NAMALWA (cell line): ENCODE results near the gene SEMA4D.

Experiments
- DNase-seq: peaks from one replicate; pipeline ENCODE4 v3.0.0-alpha.2; 2015; ENCODE audit warnings: low spot score

The SEMA4D gene

DNA sequence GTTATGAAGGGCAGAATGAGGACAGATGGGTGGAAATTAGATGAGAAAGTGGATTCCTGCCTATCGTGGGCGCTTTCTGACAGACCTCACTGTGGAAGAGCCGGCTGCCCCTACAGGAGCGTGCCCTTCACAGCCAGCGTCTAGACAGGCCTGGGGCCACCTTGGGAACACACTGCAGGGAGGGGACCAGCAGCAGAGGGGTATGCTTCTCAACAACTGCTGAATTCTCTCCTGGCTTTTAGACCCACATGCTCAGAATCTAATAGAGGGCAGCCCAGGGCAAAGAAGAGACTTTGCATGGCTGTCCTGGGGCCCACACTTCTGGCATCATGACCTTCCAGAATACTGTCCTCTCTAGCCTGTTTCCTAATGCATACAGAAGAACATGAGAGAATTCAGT lies 2.1 kb upstream of the SEMA4D start:
- DNase-seq: no peak

DNA sequence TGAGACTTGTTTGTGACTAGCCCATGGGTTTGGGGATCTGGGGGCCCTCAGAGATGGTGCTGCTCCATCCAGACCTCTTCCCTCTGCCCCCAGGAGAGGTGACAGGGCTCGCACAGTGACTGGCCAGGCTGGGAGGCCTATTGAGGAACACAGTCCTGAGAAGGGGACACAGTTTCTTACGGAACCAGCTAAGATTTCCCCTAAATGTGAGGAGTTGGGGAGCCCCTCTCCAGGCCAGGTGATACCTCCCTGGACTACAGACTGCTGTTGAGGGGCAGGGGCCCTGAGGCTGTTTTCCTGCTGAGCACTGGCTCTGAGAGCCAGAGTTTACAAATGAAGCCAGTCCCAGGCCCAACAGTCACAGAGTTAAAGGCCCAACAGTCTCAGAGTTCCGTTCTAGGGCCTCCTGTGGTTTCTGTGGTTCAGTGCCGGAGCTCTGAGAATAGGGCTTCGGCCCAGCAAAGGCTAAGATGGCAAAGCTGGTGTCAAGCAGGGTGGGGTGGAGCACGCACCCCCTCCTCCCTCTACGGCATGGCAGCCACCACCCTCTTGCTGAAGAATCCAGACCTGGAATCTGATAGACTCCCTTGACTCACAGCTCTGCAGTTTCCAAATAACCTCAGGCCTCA lies 1.1 kb upstream of the SEMA4D start:
- DNase-seq: peak; percentile 59

DNA sequence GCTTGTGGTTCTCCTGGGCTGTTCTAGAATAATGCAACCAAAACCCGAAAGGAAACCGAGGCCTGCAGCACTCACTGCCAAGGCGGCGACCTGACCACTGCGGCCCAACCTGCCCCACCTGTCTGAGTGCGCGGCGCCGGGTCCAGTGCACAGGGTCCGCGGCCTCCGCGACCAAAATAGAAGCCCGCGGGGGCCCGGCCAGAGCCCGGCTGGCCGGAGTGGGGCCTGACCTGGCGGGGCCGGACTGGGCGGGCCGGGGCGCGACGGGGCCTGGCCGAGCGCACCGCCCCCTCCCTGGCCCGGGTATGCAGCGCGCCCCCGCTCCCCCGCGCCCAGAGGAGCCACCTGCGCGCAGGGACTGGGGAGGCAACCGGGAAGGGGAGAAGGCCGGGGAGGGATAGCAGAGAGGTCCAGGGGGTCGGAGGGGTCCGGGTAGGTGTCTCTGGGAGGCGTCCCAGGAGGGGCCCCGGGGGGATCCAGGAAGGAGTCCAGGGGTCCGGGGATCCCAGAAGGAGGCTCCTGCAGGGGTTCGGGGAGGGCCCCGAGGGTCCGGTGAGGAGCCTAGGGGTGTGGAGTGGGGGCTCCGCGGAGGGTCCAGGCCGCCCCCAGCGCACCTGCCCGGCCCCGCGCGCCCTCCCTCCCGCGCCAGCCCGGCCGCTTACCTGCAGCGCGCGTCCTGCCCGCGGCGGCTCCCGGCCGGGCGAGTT lies 503 bp downstream of the SEMA4D start:
- no peak for DNase-seq

DNA sequence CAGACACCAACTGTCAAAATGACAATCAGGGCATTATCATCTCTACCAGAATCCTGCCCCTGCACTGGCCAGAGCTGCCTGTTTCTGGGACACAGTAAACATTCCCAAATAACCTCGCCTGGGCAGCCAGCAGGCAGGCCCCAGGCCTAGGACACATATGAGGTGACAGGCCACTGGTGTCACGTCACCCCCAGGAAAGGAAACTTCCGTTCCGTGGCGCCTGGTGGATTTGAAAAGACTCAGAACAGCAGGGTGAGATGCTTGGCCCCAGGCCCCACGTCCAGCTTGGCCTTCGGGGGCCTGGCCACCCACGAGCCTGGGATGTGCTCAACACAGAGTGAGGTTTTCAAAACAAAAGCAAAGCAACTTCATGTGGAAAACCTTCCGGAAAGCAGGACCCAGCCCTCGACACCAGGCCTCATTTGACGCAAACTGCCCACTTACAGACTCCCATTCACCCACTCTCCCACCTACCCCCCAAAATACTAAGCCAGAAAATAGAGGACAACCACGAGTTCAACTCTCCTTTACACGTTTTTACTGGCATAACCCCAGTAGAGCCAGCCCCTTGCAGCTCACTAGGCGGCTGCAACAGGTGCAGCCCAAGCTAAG lies 1.2 kb downstream of the SEMA4D start:
- peak; percentile 50 for DNase-seq

DNA sequence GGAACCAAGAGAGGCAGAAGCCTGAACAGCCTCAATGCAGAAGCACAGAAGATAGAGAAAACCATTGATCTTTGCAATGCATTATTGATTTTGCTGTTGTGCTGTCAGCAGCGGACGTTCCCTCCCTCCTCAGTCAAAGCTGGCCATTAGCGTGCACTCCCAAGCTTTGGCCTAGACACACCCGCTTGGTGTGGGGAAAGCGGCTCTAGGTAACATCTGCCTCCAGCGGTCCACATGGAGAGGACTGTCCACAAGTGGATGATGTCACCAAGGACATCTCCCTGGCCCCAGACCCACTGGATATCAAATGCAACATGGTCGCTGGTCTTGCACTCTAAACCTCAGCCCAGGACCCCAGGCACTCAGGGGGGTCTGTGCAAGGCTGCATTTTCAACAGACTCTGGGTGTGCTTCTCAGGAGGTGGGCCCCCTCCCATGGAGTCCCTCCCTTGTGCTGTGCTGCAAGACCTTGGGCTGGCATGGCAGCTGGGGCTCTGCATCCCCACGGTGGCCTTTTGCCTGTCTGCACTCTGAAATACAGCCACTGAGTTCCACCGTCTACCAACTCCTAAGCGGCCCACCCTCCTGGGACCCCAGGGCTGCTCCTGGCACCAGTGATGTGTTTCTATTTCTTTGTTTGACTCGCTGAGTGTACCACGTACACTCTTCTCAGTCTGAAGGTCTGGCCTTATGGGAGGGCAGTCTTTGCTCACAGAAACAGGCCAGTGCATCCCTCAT lies 1.9 kb downstream of the SEMA4D start:
- DNase-seq: no peak

DNA sequence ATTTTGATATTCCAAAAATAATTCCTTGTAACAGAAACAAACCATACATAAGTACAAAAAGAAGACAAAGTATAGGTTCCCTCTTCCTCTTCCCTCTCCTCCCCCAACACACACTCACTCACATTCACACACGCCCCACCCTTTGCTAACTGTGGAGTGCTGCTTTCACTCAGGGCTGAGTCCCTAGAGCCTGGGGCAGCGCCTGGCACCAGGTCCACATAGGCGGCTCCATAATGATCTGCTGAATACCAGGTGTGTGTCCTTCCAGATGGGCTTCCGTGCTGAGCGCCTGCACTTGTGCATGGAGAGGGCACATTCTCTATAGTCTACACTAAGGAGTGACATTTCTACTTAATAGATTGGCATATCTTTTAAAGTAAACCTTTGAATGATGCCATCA lies 3.7 kb downstream of the SEMA4D start:
- no peak for DNase-seq

DNA sequence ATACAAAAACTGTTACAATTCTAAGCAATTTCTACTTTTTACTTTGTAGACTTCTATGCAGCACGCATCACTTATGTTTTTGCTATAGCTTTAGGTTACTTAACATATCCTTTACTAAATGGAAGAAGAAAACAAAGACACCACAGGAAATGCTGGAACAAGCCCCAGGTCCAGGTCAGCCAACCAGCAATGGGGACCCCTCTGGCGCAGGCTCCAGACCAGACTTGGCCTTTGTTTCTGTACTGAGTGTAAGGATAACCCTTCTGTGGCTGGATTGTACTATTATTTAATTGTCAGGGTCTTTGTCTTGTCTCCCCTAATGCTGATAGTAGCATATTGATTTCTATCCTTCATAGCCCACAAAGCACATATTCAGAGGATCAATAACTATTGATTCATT lies 4.2 kb downstream of the SEMA4D start:
- no peak for DNase-seq

DNA sequence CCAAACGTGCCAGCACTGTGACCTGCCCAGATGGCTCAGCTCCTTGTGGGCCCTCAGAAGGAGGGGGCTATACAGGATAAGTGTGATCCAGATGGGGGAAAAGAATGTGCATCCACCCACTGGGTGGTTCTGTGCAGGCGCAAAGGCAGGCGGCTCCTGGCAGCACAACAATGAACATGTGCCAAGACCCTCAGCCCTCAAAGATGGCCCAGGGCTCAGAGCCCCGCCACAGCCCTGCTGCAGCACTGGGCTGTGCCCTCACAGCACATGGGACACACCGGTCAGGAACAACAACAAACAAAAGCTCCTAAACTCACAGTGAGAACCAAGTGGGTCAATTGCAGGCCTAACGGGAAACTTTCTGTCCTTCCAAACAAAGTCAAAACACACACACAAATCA lies 4.7 kb downstream of the SEMA4D start:
- no peak for DNase-seq

DNA sequence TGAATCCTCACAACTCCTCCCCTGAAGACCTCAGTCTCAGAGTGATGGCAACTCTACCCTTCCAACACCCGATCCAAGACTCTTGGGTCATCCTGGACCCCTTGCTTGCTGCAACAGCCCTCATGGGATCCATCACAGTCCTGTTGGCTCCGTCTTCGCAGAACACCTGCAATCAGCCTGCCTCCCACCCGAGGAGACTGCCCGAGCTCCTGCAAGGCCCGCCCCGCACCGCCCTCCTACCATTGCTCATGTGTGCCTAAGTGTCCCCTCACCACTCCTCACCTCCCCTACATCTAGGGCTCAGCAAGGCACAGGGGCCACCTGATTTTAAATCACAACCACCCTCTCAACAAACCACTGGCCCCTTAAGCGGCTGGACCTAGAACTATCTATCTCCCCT lies 5.3 kb downstream of the SEMA4D start:
- no peak for DNase-seq

DNA sequence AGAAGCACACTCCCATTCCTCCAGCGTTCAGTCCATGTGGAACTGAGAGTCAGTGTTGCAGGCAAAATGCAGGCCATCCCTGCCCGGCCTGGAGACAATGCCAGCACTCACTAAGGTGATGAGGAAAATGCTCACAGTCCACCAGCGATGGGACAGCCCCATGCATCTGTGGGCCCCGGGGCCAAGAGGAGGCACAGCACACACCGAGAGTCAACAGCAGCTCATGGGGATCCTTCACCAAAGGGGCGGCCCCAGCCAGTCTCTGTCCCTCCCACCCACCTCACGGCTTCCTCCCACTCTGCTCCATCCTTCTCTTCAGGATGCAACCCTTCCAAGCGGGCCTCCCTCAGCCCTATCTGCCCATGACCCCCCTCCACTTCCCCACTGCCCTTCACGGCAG lies 6.2 kb downstream of the SEMA4D start:
- DNase-seq: no peak

DNA sequence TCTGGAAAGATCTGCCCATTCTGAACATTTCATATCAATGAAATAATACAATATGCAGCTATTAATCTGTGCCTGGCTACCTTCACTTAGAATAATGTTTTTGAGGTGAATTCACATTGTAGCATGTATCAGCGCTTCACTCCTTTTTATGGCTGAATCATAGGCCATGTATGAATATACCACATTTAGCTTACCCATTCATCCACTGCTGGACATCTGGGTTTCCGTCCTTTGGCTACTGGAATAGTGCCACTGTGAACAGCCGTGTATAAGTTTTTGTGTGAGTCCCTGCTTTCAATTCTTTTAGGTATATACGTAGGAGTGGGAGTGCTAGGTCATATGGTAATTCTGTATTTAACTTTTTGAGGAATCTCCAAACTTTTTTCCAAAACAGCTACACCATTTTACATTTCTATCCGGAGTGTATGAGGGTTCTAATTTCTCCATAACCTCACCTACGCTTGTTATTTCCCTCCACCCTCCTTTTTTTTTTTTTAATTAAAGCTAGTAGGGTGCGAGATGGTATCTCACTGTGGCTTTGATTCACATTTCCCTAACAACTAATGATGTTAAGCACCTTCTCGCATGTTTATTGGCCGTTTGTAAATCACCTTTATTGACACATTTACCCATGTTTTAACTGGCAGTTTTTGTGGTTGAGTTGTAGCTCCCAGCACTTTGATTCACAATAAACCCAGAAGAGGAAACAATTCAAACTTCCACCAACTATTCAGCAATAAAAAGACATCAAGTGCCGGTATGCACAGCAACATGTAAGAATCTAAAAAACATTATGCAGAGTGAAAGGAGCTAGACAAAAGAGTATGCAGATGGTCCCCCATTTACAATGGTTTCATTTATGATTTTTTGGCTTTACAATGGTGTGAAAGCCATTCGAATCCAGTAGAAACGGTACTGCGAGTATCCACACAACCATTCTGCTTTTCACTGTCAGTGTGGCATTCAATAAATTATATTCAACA lies 8.1 kb downstream of the SEMA4D start:
- no peak for DNase-seq

DNA sequence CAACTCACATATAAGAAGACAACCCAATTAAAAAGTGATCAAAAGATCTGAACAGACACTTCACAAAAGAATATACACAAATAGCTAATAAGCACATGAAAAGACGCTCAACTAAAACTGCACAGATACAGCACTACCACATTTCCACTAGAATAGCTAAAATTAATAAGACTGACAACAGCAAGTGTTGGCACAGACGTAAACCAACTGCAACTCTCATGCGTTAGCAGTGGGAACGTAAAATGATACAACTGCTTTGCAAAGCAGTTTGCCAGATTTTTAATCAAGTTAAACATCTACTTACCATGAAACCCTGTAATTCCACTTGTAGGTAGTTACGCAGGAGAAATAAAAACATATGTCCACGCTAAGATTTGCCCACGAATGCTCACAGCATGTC lies 9.0 kb downstream of the SEMA4D start:
- DNase-seq: no peak

DNA sequence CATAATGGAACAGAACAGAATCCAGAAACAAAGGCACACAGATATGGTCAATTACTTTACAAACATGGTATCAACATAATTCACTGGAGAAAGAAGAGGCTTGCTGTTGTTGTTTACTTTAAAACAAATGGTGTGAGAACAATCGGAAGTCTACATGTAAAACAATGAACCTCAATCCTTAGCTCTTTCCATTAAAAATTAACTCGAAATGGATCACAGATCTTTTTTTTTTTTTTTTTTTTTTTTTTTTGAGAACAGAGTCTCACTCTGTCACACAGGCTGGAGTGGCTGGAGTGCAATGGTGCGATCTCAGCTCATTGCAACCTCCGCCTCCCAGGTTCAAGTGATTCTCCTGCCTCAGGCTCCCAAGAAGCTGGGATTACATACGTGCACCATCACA lies 9.8 kb downstream of the SEMA4D start:
- no peak for DNase-seq

DNA sequence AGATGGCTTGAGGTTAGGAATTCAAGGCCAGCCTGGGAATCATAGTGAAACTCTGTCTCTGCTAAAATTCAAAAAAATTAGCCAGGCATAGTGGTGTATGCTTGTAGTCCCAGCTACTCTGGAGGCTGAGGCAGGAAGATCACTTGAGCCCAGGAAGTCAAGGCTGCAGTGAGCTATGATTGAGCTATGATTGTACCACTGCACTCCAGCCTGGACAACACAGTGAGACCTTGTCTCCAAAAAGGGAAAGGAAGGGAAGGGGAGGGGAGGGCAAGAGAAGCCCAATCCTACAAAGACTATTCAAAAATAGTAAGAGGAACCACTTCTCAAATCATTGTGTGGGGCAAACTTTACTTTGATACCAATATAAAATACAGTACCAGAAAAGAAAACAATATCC lies 11.2 kb downstream of the SEMA4D start:
- no peak for DNase-seq

DNA sequence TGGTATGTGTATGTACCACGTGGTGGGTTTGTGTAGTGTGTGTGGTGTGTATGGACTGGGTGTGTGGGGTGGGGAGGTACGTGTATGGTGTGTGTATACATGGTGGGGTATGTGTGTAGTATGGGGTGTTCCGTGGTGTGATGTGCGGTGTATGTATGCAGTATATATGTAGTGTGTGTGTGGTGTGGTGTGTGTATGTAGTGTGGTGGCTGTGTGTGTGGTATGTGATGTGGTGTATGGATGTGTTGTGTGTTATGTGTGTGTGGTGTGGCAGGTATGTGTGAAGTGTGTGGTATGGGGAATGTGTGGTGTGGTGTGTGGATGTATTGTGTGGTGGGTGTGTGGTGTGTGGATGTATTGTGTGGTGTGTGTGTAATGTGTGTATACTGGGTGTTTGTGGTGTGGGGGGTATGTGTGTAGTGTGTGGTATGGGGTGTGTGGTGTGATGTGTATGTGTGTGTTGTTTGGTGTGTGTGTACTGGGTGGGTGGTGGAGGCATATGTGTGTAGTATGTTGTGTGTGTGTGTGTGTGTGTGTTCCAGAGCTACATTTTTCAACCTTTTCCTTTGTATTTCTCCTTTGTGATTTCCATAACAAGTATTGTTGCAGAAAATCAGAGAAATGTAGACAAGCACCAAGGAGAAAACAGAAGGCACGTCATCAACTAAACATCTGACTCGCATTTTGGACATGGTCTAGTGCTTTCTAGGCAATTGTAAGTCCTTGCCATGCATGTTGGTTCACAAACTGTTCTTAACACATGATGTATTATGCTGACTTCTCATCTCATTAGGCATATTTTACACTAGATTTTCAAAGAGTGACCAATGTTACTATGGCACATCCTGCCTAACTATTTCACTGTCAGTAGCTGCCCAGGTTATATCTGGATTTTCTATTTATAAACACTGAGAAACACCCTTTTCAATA lies 13.2 kb downstream of the SEMA4D start:
- peak; percentile 82 for DNase-seq

DNA sequence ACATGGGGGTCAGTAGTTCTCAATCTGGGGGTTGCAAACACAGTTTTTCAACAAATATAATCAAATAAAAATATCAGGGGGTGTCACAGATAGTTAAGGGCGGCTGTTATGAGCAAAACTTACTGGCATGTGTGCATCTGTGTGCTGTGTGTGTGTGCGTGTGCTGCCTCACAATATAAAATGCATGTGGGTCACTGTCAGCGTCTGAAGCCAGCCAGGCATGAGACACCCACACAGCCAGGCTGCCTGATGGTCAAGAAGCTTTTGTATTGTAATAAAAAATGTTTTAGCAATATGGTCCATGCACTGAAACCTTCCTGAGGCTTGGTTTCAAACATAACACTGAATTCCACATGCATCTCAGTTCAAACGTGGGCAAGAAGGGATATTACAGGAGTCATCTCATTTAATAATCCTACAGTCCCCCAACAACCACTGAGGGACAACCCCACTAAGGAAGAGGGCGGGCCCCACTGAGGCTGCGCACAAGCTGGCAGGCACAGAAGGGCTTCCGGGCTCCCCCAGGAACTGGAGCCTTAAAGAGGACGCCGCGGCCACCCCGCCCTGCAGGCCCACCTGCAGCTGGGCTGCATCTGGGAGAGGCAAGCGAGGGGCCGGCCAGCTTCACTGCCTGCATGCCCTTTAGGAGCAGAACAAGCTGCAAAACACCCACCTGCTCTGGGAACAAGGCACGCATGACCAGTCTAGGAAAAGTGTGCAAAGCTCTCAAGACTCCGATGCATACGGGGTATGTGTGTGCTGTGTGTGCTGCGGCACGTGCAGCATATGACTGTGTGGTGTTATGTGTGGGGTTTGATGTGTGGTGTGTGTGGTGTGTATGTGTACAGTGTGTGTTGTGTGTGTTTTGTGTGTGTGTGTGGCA lies 14.1 kb downstream of the SEMA4D start:
- peak; percentile 66 for DNase-seq

DNA sequence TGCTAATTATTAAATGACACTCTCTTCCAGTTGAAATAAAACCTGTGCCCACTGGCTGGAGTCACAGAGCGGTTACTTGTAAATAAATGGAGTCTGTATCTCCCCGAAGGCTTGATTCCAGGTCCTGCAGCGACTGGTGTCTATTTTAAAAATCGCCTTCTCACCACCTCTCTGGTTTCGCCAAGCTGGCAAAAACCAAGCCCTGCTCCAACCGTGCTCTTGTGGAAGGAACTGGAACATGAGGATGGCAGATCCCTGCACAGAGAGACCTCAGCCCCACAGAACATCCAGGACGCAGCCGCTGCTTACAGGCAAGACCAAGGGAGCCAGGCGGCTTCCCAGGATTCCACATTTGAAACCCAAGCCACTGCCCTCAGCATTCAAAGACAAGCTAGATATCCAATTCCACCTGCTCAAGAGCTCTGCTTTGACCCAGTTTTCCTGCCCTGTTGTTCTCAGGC lies 15.0 kb downstream of the SEMA4D start:
- no peak for DNase-seq

DNA sequence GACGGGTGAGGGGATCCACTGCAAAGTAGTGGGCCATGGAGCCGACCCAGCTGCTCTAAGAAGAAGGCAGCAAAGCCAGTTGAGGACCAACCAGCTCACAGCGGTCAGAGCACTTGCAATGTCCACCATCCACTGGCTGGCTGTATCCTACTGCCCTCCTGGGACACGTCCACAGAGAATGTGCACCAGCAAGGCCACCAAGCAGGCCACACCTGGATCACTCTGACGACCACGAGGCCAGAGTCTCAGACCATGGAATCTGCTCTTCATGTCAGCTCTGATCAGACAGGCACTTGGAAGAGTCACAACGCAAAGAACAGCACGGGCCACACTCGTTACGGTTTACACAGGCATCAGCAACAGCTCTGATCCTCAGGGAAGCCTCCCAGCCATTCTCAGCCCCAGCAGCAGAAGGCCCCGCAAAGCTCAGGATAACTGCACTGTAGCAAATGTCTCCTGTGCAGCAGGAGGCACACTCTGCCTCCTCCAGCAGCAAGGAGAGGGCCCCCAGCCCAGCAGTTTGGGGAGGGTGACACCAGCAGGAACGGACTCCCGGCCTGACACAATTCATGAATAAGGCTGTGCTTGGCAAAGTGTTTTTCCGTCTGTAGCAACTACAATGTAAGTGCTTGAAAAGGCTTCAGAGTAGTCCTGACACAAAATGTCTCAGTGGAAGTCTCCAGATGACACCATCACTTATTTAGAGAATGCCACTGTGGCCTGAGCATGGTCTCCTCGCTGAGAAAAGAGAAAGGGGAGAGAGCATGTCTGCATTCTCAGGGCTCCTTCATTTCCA lies 15.7 kb downstream of the SEMA4D start:
- no peak for DNase-seq

DNA sequence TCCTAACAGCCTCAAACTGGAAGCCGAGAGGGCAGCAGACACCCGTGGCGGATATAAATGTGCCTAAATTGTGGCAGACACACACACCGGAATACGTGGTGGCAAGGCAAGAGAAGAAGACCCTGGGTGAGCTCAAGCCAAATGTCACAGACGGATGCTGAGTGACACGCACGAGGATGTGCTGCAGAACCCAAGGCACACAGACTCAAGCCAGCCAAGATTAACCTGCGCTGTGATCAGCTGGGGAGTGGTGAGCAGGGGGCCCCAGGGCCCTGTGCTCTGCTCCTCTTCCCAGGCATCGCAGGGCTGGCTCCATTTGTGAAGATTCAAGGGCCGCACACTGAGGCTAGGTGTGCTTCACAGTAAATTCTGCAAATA lies 16.4 kb downstream of the SEMA4D start:
- no peak for DNase-seq
